HG02610 (cell line): ENCODE results near the gene C1QTNF8.

Experiments used
- ATAC-seq: cut with Tn5 transposase; IDR thresholded peaks from one replicate; pipeline ENCODE4 v1.9.1; 2021; ENCODE audit warnings: mild to moderate bottlenecking, moderate library complexity; ENCODE audit not compliant: unreplicated experiment

The C1QTNF8 gene, protein sequence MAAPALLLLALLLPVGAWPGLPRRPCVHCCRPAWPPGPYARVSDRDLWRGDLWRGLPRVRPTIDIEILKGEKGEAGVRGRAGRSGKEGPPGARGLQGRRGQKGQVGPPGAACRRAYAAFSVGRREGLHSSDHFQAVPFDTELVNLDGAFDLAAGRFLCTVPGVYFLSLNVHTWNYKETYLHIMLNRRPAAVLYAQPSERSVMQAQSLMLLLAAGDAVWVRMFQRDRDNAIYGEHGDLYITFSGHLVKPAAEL

DNA sequence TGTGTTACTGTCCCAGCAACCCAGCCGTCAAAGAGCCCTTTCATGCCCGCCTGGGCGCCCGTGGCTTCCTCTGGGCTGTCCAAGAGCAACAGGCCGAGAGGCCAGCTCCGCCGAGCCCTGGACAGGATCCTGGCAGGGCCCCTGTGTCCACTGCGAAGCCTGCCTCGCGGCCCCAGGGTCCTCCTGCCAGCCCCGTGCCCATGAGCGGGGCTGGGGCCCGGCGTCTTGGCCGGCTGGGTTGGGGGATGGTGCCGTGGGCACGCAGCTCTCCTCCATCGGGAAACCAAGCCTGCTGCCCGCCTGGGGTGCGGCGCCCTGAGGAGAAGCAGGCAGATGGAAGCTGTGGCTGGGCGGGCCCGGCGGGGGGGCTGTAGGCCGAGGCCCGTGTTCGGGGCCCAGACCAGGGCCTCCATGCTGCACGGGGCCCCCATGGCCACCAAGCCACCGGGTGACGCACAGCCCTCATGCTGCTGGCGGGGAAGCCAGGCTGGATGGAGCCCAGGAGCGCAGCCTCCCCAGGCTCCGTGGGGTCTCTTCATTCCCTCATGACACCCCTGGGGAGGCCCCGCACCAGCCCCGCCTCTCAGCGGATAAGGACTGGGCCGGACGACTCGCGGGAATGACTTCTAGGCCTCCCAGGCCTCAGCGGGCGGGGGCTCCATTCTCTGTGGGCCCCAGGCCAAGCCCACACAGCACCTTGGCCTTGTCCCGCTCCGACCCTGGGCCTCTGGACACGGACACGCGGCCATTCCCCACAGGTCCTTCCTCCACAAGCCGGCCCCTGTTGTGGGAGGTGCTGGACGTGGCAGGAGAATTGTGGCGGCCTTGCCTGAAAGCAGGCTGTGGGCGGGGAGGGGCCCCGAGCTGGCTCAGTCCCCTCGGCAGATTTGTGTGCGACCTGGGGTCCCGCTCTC is at the start of gene C1QTNF8:
TSS of gene C1QTNF8 (minus strand) at position 76 of the 914 bp plus-strand sequence. CDS start 1,322 bp downstream, outside the sequence.
- no peak for ATAC-seq

DNA sequence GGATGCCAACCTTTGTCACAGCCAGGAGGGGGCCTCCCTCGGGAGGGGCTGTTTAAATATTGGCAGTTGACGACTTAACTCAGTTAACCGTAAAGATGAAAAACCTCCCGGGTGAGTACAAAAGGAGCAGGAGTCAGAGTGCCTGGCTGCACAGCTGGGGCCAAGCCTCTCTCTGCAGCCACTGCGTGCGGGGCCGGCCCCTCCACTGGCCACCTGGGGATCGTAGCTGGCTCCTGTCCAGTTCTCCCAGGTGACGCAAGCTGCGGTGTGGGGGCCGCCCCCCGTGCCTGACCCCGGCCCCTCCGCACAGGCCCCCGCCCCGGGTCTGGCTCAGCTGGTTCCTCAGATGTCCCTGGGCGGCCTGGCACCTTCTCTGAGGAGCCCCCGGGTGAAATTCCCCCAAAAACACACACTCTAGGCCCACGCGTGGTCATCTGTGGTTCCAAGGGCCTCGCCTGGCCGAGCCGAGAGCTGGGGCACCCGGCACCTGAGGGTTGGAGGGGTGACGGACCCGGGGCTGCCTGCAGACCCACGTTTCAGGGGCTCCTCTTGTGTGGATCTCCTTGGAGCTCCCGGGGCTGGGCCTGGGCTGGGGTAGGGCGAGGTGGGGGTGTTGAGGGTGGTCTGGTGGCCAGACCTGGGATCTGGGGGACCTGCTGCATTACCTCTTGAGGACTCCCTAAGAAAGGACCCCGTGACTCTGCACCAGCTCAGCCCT is 49.5 kb upstream of the C1QTNF8 start:
- no peak for ATAC-seq

DNA sequence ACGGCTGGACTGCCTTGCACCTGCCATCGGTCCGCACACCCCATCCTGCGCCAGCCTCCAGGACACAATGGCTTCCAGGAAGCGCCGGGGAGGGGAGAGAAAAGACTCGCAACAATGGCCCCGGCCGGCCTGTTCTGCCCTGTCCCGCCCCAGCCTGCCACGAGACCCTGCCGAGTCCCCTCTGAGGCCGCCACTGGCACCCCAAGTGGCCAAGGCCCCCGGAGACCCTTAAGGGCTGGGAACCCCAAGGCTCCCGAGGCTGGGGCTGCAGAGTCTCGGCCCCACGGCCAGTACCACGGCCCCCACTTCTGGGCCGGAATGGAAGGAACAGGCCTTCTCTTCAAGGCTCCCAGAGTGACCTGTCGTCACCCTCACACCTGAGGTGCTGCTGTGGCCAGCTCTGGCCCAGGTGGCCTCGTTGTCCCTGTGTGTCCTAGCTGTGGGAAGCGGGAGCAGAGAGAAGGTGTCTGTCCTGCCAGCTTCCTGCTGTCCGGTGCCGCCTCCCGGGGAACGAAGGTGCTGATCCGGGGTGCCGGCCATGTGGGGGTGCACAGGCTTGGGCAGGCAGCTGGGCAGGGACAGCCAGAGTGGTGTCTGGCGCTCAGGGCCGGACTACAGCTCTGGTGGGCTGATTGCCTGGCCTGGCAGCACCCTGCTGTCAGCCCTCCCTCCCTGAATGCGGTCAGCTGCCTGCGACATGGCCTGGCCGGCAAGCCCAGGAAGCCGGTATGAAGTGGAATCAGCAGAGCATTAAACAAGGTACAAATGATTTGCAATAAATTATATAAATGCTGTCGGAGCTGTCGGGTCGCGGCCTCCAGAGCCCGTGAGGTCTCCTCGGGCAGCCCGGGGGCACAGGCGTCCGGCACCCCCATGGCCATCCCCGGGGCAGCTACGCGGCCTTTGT is 48.7 kb upstream of the C1QTNF8 start:
- no peak for ATAC-seq

DNA sequence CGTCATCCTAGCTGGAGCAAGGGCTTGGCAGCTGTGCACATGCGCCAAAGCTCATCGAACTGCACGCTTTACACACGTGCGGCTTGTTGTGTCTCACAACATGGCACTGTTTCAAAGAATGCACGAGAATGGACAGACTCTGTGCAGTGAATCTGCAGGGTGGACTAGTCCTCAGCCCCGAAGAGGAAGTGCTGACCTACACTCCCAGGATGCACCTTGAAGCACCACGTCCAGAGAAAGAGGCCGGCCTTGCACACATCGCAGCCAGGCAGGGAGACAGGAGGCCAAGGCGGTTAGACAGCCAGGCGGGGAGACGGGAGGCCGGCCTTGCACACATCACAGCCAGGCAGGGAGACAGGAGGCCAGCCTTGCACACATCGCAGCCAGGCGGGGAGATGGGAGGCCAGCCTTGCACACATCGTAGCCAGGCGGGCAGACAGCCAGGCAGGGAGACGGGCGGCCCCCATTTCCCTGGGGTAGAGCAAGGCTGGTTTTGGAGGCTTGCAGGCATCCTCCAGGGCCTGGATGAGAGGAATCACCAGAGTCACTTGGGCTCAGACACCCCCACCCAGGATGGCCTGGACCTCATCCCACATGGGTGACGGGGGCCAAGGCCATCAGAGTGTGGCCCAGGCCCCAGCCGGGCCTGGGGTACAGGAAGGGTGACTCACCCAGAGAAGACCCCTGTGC is 47.9 kb upstream of the C1QTNF8 start:
- ATAC-seq: no peak

DNA sequence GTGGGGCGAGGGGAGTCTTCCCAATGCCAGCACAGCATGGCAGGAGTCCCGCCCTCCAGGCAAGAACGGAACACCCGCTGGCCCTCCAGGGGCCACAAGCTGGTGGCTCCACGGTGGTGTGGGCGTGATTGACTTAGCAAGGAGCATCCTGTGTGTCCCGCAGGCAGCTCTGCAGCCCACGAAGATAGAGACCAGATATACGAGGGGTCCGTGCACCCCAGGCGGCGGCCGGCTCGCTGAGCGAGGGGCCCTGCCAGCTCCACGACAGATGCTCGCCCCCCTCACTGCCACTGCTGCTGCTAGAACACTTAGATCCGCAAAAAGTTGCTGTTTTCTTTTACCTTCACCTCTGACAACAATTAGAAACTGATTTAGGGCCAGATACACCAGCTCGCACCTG is 46.9 kb upstream of the C1QTNF8 start:
- no peak for ATAC-seq

DNA sequence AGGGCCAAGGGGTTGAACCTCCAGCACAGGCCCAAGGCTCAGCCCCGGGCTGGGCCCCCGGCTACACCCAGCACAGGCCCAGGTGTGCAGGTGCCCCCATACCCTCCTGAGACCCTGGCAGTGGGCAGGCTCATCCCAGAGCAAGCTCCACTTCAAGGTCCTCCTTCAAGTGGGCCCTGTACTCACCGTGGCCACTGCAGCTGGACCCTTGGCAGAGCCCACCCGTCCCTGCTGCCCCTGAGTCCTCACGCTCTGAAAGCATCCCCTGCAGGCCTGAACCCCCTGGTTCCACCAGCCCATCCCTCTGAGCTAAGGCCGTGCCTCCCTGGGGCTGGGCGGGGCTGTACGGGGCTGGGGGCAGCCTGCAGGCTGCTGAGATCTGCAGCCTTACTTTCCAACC is 45.7 kb upstream of the C1QTNF8 start:
- no peak for ATAC-seq

DNA sequence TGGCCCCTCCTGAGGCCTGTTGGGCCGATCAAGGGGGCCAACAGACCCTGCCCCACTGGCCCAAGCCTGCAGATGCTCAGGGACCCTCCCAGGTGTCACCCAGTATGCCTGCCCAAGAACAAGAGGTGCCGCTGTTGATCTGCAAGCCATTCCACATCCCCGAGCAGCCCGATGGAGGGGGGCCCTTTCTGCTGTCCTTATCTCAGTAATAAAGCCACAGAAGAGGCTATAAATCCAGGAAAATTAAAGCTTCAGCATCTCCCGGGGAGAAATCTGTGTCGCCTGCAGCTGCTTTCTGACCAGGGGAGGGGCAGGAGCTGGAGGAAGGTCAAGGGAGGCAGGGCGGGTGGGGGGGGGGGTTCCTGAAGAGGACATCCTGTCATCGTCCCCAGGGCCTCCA is 45.1 kb upstream of the C1QTNF8 start:
- ATAC-seq: no peak

DNA sequence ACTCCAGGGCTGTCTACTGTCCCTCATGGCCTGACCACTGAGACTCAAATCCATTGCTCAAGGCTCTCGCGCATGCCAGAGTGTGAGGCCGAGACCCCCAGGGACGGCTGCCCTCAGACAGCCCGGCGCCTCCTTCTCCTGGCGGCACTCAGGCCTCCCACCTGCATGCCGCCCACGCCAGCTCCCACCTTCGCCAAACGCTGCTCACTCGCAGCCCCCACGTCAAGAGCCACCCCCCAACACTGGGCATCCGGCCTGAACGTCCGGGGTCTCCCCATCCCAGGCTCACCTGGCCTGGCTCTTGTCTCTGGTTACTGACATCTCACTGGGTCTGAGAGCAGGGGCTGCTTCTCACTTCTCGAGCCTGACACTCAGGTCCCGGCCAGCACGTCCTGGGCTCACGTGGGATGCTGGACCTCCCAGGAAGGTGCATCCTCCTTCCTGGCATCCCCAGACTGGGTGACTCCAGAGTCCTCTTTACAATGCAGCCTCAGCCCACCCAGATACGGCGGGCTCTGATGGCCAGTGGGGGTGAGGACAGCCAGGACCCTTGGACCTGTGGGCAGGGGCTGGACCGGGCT is 44.6 kb upstream of the C1QTNF8 start:
- ATAC-seq: no peak

DNA sequence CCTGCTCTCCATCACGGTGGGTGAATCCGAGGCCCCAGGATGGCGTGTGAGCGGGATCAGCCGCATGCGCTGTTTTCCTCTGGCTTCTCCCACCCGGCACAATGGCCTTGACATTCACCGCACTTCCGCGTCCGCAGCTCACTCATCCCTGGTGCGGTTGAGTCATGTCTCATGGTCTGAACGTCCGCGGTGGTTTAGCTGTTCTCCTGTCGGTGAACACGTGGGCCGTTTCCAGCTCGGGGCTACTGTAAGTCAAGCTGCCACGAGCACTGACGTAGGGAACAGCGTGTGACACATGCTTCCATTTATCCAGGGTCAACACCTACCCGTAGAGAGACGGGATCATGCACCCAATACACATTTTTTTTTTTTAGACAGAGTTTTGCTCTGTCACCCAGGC is 41.6 kb upstream of the C1QTNF8 start:
- no peak for ATAC-seq

DNA sequence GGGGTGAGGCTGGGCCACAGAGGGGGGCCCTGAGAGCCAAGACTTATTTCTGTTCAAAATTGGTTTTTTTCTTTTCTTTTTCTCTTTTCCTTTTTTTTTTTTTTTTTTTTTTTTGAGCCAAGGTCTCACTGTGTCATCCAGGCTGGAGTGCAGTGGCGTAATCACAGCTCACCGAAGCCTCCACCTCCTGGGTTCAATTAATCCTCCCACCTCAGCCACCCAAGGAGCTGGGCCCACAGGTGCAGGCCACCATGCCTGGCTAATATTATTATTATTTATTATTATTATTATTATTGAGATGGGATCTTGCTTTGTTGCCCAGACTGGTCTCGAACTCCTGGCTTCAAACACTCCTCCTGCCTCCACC is 39.4 kb upstream of the C1QTNF8 start:
- ATAC-seq: no peak

DNA sequence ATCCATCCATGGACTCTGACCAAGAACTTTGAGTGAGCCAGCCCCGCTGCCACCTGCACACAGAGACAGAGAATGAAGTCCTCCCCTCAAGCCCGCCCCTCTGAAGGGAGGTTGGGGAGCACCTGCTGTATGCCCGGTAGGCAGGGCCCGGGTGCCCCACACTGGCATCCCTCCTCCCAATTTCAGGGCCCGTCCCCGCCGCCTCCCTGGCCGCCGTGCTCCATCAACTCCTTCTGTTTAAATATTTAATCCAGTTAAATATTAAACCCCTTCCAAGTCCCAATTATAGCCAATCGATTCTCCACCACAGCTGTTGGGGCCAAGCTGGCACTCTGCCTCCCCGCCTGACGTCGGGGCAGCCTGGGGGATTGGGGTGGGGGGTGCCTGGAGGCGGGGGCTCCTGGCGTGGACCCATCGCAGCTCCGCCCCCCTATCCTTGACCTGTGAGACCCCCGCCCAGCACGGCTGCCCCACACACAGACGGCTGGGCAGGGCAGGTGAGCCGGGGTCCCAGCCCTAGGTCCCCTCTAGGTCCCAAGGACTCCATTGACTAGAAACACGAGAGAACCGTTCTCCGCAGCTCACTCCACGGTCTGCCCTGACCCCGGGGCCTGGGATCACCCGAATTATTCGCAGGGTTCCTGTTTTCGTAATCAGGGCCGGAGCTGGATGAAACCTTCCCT is 38.9 kb upstream of the C1QTNF8 start:
- ATAC-seq: no peak

DNA sequence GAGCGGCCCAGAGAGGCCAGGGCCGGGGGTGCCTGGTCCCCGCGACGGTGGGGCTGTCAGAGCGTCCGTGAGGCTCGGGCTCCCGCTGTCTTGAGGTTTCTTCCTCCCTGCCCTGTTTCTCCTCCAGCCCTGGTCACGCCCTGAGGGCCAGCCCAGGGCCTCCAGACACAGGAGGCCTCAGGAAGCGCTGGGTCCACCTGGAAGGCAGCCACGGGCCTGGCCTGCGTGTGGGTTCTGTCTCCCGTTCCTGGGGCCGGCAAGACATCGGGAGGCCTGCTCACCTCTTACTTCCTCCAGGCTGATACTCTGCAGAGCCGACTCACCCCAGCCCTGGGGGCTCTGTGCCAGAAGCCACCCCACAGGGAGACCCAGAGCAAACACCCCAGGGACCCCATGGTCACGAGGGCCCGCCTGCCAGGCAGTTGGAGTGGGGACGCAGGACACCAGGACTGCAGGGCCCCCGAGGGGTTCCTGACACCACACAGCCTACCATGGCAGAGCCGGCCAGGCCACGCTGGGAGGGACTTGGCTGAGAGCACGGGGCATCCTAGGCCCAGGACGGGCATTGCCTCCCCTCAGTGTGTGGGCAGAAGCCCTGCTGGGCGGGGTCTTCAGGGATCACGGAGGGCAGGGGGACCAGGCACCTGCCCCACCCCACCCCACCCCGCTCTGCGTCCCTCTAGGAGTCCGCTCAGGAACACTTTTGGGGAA is 37.9 kb upstream of the C1QTNF8 start:
- no peak for ATAC-seq

DNA sequence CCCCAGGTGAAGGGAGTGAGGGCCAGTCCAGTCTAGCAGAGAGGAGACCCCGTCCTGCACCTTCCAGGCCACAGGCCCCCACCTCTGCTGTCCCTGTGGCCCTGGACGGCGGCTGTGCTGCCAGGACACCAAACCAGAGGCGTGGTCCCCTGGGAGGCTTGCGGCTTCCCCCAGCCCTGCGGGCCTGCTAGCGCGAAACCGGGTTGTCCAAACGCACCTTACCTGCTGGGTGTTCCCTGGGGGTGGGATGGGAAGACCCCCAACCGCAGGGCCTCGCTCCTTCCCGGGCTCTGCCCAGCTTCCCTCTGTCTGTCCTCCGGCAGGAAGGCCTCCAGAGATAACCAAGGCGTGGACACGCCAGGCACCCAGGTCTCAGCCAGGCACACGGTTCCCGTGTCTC is 37.2 kb upstream of the C1QTNF8 start:
- no peak for ATAC-seq

DNA sequence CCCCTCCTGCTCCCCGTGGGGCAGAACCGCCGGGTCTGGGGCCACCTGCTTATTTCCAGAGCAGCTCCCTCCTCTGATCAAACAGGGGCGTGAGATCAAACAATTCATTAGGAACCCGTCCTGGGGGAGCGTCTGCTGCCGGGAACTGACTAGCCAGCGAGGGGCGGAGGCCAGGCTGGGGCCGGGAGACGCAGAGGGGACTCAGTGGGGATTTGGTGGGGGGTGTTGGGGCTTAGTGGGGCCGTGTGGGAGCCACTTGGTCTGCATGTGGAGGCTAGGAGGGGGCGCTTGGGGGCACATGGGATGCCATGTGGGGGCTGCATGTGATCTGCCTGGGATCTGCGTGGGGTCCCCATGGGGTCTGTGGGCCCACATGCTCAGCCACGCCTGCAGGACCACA is 36.4 kb upstream of the C1QTNF8 start:
- no peak for ATAC-seq

DNA sequence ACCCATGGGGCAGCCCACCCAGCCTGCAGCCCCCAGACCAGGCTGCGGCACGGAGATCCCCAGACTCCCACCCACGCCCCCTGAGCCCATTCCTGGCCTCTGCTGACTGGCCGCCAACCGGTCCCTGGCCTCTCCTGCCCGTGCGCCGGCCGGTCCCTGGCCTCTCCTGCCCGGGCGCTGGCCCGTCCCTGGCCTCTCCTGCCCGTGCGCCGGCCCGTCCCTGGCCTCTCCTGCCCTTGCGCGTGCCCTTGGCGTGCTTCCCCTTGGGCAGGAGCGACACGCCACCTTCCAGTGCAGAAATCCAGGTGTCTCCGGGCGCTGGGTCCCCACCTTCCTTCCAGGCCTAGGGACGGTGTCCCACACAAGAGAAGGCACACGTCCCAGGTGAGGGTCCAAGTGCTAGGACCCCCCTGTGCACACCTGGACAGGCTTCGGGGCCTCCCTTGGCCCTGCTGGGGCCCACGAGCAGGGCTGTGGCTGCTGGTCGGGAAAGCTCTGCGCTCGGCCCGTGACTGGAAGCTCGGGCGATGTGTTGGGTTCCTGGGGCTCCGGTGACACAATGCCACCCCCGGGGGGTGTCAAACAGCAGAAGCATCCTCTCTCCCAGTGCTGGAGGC is 35.4 kb upstream of the C1QTNF8 start:
- ATAC-seq: no peak

DNA sequence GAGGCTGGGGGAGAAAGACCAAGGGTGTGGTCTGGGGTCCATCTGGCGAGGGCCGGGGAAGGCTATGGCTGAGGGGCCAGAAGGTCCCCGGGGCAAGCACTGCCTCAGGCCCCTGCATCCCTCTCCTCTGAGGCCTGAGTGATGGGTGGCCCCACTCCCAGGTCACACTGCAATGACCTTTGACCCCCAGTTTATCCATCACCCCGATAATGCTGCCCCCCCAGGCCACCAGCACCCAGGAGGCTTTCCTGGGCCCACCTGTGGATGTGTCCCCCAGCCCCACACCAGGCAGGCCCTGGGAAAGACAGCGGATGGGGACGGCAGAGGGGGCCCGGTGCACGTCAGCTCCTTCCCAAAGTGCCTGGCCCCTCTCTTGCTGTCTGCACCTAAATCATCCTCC is 34.3 kb upstream of the C1QTNF8 start:
- ATAC-seq: no peak

DNA sequence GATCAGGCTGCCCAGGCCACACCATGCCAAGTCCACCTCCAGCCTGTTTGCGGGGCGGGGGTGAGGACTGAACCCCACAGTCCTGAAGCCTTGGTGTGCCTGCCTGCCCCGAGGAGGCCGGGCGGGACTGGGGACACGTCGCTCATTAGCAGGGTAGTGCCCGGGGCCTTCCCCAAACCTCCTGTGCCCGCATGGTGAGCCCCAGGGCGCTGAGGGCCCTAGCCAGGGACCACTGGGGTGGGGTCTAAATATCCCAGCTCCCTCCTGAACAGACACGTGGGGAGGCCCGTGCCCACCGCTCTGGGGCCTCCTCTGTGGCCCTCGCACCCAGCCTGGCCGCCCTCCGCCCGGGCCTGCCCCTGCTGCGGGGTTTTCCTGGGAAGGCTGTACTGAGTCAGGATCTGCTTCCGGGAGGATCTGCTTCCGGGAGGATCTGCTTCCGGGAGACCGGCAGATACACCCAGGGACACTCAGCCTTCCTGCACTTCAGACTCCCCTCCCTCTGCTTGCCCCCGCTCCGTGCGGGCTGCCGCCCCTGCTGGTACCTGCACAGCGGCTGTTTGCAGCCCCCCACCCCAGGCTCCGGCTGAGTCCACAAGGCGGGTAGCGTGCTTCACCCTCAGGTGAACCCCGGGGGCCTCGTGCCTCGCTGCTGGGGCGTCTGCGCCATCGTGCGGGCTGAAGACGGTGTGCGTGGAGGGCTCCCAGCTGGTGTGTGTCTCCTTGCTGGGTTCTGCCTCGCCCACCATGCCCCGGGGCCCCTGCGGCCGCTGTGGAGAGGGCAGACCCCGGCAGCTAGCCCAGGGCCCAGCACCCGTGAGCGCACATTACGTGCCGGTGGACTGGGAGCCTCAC is 33.3 kb upstream of the C1QTNF8 start:
- no peak for ATAC-seq
